ENCODE measurements around the gene SYNPR. TPM values are rescaled to one million over a fixed set of nuclear protein-coding genes. Genes with fewer than 3 reads are reported as not detected.

The SYNPR gene
- polyA plus RNA-seq, 1 donor from 2014 or later, result 2.0 TPM

DNA sequence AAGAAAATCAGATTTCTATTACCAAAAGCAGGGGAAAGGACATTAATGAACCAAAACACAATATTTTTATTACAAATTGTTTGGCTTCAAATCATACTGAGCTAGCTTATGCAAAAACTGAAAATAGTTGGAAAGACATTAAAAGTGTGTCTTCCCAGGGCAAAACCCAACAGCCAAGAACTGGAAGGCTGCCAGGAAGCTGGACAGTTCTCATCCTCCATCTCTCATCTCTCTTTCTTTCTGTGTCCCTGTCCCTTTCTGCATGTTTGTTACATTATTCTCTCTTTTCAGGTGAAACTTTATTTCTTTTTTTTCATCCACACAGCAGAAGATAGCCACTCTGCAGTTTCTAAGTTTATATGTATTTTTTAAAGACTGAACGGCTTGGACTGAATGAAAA, 333.3 kb downstream of the SYNPR start:
- Histone ChIP-seq H3K9me2 (ENCODE audit: insufficient read depth, low read length) (no peaks in the 10 kb centered on the region), H3K36me3 (ENCODE audit: insufficient read depth, low read length) (no peaks in the 10 kb centered on the region), H3K9me3 (ENCODE audit: low read length) (no peaks in the 10 kb centered on the region), H2AFZ (ENCODE audit: low read depth, low read length) (no peak overlapping the region), H3K27ac (ENCODE audit: low read length) (no peak overlapping the region), H3K79me2 (replicated peaks; ENCODE audit: insufficient read depth, low read length) (no peaks in the 10 kb centered on the region), H4K20me1 (ENCODE audit: insufficient read depth) (no peaks in the 10 kb centered on the region), H3F3A (ENCODE audit: insufficient read depth, low read length, poor library complexity, severe bottlenecking) (no peaks in the 10 kb centered on the region), H3K27me3 (ENCODE audit: insufficient read depth, low read depth, low read length) (no peaks in the 10 kb centered on the region), H3K9ac (ENCODE audit: low read length) (no peak overlapping the region), H3K4me2 (ENCODE audit: low read length) (no peak overlapping the region), H3K4me3 (ENCODE audit: low read length) (no peak overlapping the region)
- TF ChIP-seq POLR2AphosphoS5 (IDR thresholded peaks at IDR 0.05) (no peak), MXI1 (conservative IDR thresholded peaks at IDR 0.05; ENCODE audit: poor library complexity, severe bottlenecking) (no peak), EZH2 (IDR thresholded peaks at IDR 0.05; ENCODE audit: borderline replicate concordance, insufficient read depth, low read length, poor library complexity, severe bottlenecking) (no peak), CTCF (IDR thresholded peaks at IDR 0.05; ENCODE audit: poor library complexity, severe bottlenecking) (no peak), REST (IDR thresholded peaks at IDR 0.05; ENCODE audit: borderline replicate concordance) (no peak), RAD21 (conservative IDR thresholded peaks at IDR 0.05) (no peak), SMC3 (conservative IDR thresholded peaks at IDR 0.05; ENCODE audit: poor library complexity) (no peak), EP300 (conservative IDR thresholded peaks at IDR 0.05; ENCODE audit: poor library complexity, severe bottlenecking) (no peak), TAF1 (IDR thresholded peaks at IDR 0.05; ENCODE audit: low read depth) (no peak)

DNA sequence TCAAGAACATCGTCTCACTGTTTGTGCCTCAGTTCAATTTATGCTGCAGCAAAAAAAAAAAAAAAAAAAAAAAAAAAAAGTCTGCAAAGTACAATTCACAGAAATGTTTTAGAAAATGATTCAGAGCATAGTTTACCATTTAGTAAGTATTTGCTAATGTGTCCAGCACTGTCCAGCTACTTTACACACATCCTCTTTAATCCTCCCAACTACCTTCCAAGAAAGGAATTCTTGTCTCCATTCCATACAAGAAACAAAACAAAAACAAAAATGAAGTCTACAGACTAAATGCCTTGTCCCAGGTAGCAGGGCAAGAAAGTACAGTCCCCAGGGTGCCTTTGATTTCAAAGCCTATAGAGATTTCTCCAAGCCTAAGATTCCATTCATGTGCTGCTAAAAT, 335.5 kb downstream of the SYNPR start:
- no peaks in the 10 kb centered on the region for H4K20me1 ChIP-seq (ENCODE audit: insufficient read depth)
- H3K4me2 ChIP-seq (ENCODE audit: low read length), result no peak overlapping the region

More for the DNA sequence above, 335.5 kb downstream of the SYNPR start:
- Histone ChIP-seq H3K36me3 (ENCODE audit: insufficient read depth, low read length) (no peaks in the 10 kb centered on the region), H3K79me2 (replicated peaks; ENCODE audit: insufficient read depth, low read length) (no peaks in the 10 kb centered on the region), H3K9ac (ENCODE audit: low read length) (no peak overlapping the region), H3K27me3 (ENCODE audit: insufficient read depth, low read depth, low read length) (no peaks in the 10 kb centered on the region), H3K9me2 (ENCODE audit: insufficient read depth, low read length) (no peaks in the 10 kb centered on the region), H2AFZ (ENCODE audit: low read depth, low read length) (no peak overlapping the region), H3K4me3 (ENCODE audit: low read length) (no peak overlapping the region), H3F3A (ENCODE audit: insufficient read depth, low read length, poor library complexity, severe bottlenecking) (no peaks in the 10 kb centered on the region), H3K27ac (ENCODE audit: low read length) (no peak overlapping the region), H3K9me3 (ENCODE audit: low read length) (no peaks in the 10 kb centered on the region)
- TF ChIP-seq EZH2 (IDR thresholded peaks at IDR 0.05; ENCODE audit: borderline replicate concordance, insufficient read depth, low read length, poor library complexity, severe bottlenecking) (no peak), MXI1 (conservative IDR thresholded peaks at IDR 0.05; ENCODE audit: poor library complexity, severe bottlenecking) (no peak), CTCF (IDR thresholded peaks at IDR 0.05; ENCODE audit: poor library complexity, severe bottlenecking) (no peak), SMC3 (conservative IDR thresholded peaks at IDR 0.05; ENCODE audit: poor library complexity) (no peak), POLR2AphosphoS5 (IDR thresholded peaks at IDR 0.05) (no peak), TAF1 (IDR thresholded peaks at IDR 0.05; ENCODE audit: low read depth) (no peak), REST (IDR thresholded peaks at IDR 0.05; ENCODE audit: borderline replicate concordance) (no peak), RAD21 (conservative IDR thresholded peaks at IDR 0.05) (no peak), EP300 (conservative IDR thresholded peaks at IDR 0.05; ENCODE audit: poor library complexity, severe bottlenecking) (no peak)
